LNCaP clone FGC (cell line): ENCODE results near the gene C1orf159.
A peak's percentile ranks its signal among the peaks of the same experiment; 100 is the strongest.
"Not testable (repeated sequence)": the region's sequence is repeated elsewhere in the genome, so short reads cannot be mapped to it uniquely, and the experiment has no call there.

Experiments used
- DNase-seq: peaks from one replicate; pipeline ENCODE4 v3.0.0-alpha.2; 2011; ENCODE audit warnings: low read depth
- H3K4me3 ChIP-seq: 2 replicates; pipeline ENCODE4 v1.5.1; 2011; ENCODE audit warnings: mild to moderate bottlenecking, low read depth, low read length, control low read depth
- CTCF ChIP-seq: IDR thresholded peaks from 2 replicates; pipeline ENCODE4 v1.5.1; 2012; ENCODE audit warnings: mild to moderate bottlenecking; ENCODE audit not compliant: control insufficient read depth, insufficient read depth; ENCODE audit errors: extremely low read depth

Gene C1orf159

GRCh38 chr1:1066403-1067283 is 49.2 kb downstream of the C1orf159 start:
- H3K4me3 ChIP-seq: peak overlapping the region; percentile 83
- no peak for DNase-seq
- no peak for TF ChIP-seq CTCF

- not testable (repeated sequence) for H3K4me3 ChIP-seq, DNase-seq
Observed at GRCh38 chr1:1065940-1066304, 50.0 kb downstream of the C1orf159 start.

GRCh38 chr1:1065265-1065939 is 50.5 kb downstream of the C1orf159 start:
- no peak for TF ChIP-seq CTCF
- no peak for DNase-seq
- no peak overlapping the region for H3K4me3 ChIP-seq

- no peak for DNase-seq
- peak; percentile 98 for TF ChIP-seq CTCF
- no peak overlapping the region for H3K4me3 ChIP-seq
Observed at GRCh38 chr1:1063945-1064831, 51.7 kb downstream of the C1orf159 start.

- no peak overlapping the region for H3K4me3 ChIP-seq
- TF ChIP-seq CTCF: no peak
Observed at GRCh38 chr1:1063261-1063944, 52.5 kb downstream of the C1orf159 start.

GRCh38 chr1:1062348-1063163 is 53.3 kb downstream of the C1orf159 start:
- DNase-seq: no peak
- no peak for TF ChIP-seq CTCF
- H3K4me3 ChIP-seq: no peak overlapping the region

More at GRCh38 chr1:1063261-1063944, 52.5 kb downstream of the C1orf159 start:
- DNase-seq: no peak
